DND-41 (cell line): ENCODE measurements around the gene SLC5A9.

Experiments
- EZH2 ChIP-seq: IDR thresholded peaks from 3 replicates; pipeline ENCODE4 v1.6.1; 2012; ENCODE audit warnings: borderline replicate concordance, low read depth, mild to moderate bottlenecking, moderate library complexity, low read length, inconsistent platforms; ENCODE audit not compliant: severe bottlenecking
- TF ChIP-seq, protein P1 (sequence below): IDR thresholded peaks from 2 replicates; pipeline ENCODE4 v1.5.1; 2012; ENCODE audit warnings: borderline replicate concordance, low read length, moderate library complexity, mild to moderate bottlenecking; ENCODE audit not compliant: poor library complexity, severe bottlenecking; ENCODE audit errors: extremely low read depth

GRCh38 chr1:48175116-48175515, 47.4 kb upstream of the SLC5A9 start:
- TF ChIP-seq, protein P1, sequence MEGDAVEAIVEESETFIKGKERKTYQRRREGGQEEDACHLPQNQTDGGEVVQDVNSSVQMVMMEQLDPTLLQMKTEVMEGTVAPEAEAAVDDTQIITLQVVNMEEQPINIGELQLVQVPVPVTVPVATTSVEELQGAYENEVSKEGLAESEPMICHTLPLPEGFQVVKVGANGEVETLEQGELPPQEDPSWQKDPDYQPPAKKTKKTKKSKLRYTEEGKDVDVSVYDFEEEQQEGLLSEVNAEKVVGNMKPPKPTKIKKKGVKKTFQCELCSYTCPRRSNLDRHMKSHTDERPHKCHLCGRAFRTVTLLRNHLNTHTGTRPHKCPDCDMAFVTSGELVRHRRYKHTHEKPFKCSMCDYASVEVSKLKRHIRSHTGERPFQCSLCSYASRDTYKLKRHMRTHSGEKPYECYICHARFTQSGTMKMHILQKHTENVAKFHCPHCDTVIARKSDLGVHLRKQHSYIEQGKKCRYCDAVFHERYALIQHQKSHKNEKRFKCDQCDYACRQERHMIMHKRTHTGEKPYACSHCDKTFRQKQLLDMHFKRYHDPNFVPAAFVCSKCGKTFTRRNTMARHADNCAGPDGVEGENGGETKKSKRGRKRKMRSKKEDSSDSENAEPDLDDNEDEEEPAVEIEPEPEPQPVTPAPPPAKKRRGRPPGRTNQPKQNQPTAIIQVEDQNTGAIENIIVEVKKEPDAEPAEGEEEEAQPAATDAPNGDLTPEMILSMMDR, result no peak
- no peak for TF ChIP-seq EZH2
